Lower leg skin (tissue), 4 donors: ENCODE results near the gene SMG9. TPM values are rescaled to one million over a fixed set of nuclear protein-coding genes. Genes with fewer than 3 reads are reported as not detected.

ENCODE experiments used
- DNase-seq, 2 donors: peaks; one replicate each; pipeline ENCODE4 v3.0.0-alpha.2; 2019; ENCODE audit warnings: low spot score in 2 of 2
- H3K4me3 ChIP-seq: fragments of 200-600 bp; sonication (generic); 2 replicates; pipeline ENCODE4 v1.5.1; 2017; ENCODE audit warnings: mild to moderate bottlenecking, low read depth; ENCODE audit not compliant: poor library complexity, severe bottlenecking
- CTCF ChIP-seq, 3 donors: fragments of 450-650 bp; IDR thresholded peaks; one replicate each; pipeline ENCODE4 v1.5.1; 2016; ENCODE audit warnings: antibody characterized with exemption in 3 of 3, mild to moderate bottlenecking in 3 of 3, moderate library complexity in 2 of 3
- POLR2A ChIP-seq, 2 donors: fragments of 450-650 bp; IDR thresholded peaks; one replicate each; pipeline ENCODE4 v1.6.1; 2016 to 2017; ENCODE audit warnings: antibody characterized with exemption in 2 of 2, mild to moderate bottlenecking in 1 of 2, moderate library complexity in 1 of 2
- WGBS, 2 donors: methylation state at CpG; one replicate each; pipeline ENCODE4 v1.1.5; 2018; 5-methylcytosine and 5-hydroxymethylcytosine counted together
- intact Hi-C: fragments of 100-400 bp; cut with DNase I; formaldehyde crosslinking; loops from one replicate; pipeline ENCODE4 v1.15.0; 2023; ENCODE audit warnings: low total_unique reads
- total RNA-seq, 4 donors: library from RNA; depleted of rRNA; stranded (reverse); fragments of >200 nt; gene quantifications; one replicate each; pipeline ENCODE4 v1.1.0, GENCODE V29; 2016

The SMG9 gene
- total RNA-seq, 4 donors from 2014 or later = 18.0 to 27.6 (median 23.5) TPM

DNA sequence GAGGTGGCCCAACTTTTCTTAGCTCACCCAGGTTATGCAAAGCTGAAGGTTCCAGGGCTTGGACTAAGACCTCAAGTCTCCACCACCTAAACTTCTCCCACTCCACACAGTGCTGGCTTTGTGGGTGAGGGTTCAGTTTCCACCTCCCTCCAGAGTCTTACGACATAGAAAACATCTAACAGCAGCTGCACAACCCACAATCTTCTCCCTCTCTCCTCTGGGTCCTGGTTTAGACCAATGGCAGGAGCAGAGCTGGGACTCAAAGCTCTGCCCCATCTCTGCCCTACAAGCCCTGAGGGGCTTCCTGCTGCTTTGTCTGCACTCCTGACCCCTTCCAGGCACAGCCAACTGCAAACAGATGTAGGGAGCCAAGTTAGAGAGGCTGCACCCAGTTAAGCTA lies 22.9 kb downstream of the SMG9 start:
- intact Hi-C loops = no loop called here
- no peak for DNase-seq
- TF ChIP-seq CTCF (IDR thresholded peaks at IDR 0.05) = no peak
- TF ChIP-seq POLR2A (IDR thresholded peaks at IDR 0.05) = no peak
- 83 to 90% methylated on average over 1 of the region's 1 CpG for WGBS, 2 donors
- H3K4me3 ChIP-seq = no peak overlapping the region

- intact Hi-C loops = no loop called here
- DNase-seq = no peak
- no peak overlapping the region for H3K4me3 ChIP-seq
- 89% methylated on average over 12 to 14 of the region's 14 CpGs for WGBS, 2 donors
- TF ChIP-seq CTCF (IDR thresholded peaks at IDR 0.05) (no peak), POLR2A (IDR thresholded peaks at IDR 0.05) (no peak)
These were observed 23.4 kb downstream of the SMG9 start for GRCh38 chr19:43731346-43731745.

DNA sequence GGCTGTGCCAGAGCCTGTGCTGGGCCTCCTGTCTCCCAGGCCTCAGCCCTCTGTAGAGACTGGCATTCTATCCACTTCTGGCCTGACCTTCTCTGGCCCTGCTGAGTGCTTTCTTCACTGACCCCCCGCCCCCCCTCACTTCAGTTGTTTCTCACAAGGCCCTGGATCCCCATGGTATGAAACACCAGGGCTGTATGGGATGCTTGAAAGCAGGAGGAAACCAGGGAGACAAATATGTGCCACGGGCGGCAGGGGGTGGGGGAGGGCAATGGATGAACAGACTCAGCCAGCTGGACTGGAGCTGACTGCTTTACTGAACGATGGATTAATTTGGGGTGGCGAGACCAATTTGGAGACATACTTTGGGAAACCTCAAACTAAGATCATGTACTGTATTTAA lies 24.8 kb downstream of the SMG9 start:
- no peak for TF ChIP-seq POLR2A (IDR thresholded peaks at IDR 0.05)
- no peak for TF ChIP-seq CTCF (IDR thresholded peaks at IDR 0.05)
- 88 to 90% methylated on average over 5 of the region's 5 CpGs for WGBS, 2 donors
- DNase-seq = no peak
- H3K4me3 ChIP-seq = no peak overlapping the region
- intact Hi-C loops = no loop called here

DNA sequence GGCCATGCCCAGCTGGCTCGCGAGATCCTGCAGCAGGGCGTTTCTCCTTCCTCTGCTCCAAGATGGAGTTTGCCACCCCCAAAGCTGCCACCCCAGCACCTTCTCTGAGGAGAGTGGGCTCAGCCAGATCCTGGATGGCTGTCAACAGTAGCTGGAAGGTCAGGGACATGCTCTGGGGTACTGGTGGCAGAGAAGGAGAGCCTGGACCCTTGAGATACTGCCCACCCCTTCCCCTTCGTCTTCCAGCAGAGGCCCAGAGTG lies 27.2 kb downstream of the SMG9 start:
- H3K4me3 ChIP-seq = no peak overlapping the region
- WGBS, 2 donors = 70 to 79% methylated on average over 4 of the region's 4 CpGs
- intact Hi-C loops = no loop called here
- no peak for TF ChIP-seq POLR2A (IDR thresholded peaks at IDR 0.05)
- TF ChIP-seq CTCF (IDR thresholded peaks at IDR 0.05) = no peak
- DNase-seq = no peak

DNA sequence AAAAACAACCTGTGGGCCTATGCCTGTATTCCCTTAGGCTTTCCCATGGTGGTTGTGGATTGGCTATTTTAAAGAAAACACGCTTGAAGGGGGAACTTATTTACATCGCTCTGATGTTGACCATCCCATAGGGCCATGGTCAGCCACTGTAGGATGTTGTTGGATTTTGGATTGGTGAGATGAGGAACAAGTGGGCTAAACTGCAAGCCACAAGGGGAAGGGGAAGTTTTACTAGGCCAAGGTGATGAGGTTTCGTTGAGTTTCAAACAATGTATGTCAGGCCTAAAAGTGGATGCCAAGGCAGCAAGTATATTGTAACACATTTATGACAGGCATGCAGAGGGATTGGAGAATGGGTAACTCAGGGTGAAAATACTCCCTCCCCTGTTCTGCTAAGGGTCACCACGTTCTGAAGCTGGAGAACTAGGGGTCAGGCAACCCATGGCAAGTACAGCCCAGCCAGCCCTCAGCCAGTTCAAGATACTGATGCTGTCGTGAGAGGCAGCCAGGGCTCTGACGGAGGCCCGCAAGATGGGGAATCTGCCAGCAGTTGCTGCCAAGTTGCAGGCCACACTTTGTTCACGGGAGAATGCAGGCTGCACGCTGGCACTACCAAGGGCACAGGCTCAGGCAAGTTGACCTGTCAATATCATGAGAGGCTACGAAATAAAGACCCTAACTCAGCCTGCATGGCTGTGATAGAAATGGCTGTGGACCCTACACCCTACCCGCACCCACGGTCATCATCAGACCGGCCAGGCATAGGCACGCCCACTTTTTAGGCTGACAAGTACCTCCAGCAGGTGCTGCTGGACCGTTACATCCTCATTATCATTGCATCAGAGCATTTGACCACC lies 27.8 kb downstream of the SMG9 start:
- no peak for DNase-seq
- intact Hi-C loops = no loop called here
- TF ChIP-seq POLR2A (IDR thresholded peaks at IDR 0.05) (no peak), CTCF (IDR thresholded peaks at IDR 0.05) (no peak)
- no peak overlapping the region for H3K4me3 ChIP-seq
- 46 to 56% methylated on average over 15 of the region's 15 CpGs for WGBS, 2 donors

DNA sequence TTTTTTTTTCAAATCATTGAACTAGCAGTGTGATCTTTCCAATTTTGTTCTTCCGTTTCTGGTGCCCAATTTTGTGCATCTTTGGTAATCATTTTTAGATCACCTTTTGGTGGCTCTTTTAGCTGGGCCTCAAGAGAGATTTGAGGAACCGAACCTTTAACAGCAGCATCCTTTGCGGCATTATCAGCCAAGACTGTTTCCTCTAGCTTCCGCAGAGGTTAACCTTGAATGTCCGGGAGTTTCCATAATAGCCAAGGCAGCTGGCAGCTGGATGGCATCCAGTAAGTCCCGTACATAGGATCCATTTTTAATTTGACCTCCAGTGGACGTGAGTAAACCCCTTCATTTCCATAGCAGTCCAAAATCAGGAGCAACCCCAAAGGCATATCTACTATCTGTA lies 29.3 kb downstream of the SMG9 start:
- intact Hi-C loops = no loop called here
- H3K4me3 ChIP-seq = no peak overlapping the region
- WGBS, 2 donors = 50 to 53% methylated on average over 7 of the region's 7 CpGs
- no peak for DNase-seq
- TF ChIP-seq POLR2A (IDR thresholded peaks at IDR 0.05) = no peak
